ENCODE measurements around the gene NFIB. TPM values are rescaled to one million over a fixed set of nuclear protein-coding genes. Genes with fewer than 3 reads are reported as not detected.

Gene NFIB
- total and polyA plus RNA-seq, 2 of the 4 experiments (the other 2 are of a cell fraction) = 1.4 to 2.0 TPM

DNA sequence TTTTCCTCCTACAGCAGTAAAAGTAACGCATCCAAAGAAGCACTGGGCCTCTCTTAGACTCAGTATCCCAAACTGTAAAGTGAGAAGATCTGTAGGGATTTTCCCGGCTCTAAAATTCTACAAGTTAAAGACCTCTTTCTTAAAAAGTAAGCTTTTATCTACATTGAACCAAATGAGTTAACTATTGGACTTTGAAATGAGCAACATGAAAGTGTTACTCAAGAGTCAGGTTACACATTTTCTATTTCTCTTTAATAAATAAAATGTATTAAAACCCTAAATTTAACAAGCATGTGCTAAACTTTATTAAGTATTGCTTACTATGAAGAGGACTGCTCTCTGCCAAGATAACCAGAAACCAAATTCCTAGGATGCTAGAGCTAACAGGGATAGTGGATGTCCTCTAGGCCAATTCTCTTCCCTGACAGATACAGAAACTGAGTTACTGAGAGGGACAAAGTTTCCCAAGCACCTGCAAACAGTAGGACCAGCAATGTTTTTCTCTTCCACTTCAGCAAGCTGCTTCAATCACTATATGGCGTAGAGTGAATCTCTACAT lies 21.7 kb downstream of the NFIB start:
- no peak for DNase-seq
- no peak overlapping the region for H3K9ac ChIP-seq (ENCODE audit: low read depth, low read length)
- no peak overlapping the region for H3K56ac ChIP-seq (ENCODE audit: extremely low read depth, insufficient read depth, low read length)
- intact Hi-C loops (cut with micrococcal nuclease) = no loop called here
- H2BK20ac ChIP-seq (ENCODE audit: low read depth, low read length) = no peak overlapping the region
- H4K5ac ChIP-seq (ENCODE audit: low read depth, low read length) = no peak overlapping the region
- no peak overlapping the region for H2AK5ac ChIP-seq (ENCODE audit: low read depth, low read length)
- no peak overlapping the region for H2BK120ac ChIP-seq (ENCODE audit: low read depth, low read length)
- no CpG with 5 or more reads among the region's 3 CpGs for WGBS, 2 experiments (ENCODE audit: extremely low coverage in 2 of 2, insufficient read length in 1 of 2)
- H3K23ac ChIP-seq (ENCODE audit: low read depth, low read length) = no peak overlapping the region
- no peaks in the 10 kb centered on the region for H3K36me3 ChIP-seq (ENCODE audit: control insufficient read depth, insufficient read depth, low read length)
- in situ Hi-C loops (cut with MboI; ENCODE audit: low sequenced_read_pairs) = no loop called here
- H3K4me3 ChIP-seq (ENCODE audit: insufficient read depth, low read depth, low read length) = no peak overlapping the region
- dilution Hi-C loops (cut with HindIII; ENCODE audit: low sequenced_read_pairs, unreplicated experiment) = no loop called here
- no peaks in the 10 kb centered on the region for H3K9me1 ChIP-seq (ENCODE audit: insufficient read depth, low read length)
- H2BK15ac ChIP-seq (ENCODE audit: low read depth, low read length) = no peak overlapping the region
- no peak overlapping the region for H3K27ac ChIP-seq (ENCODE audit: insufficient read depth, low read length)
- H3K18ac ChIP-seq (ENCODE audit: low read depth, low read length) = no peak overlapping the region
- H2AFZ ChIP-seq (replicated peaks; ENCODE audit: low read length, poor library complexity) = no peak overlapping the region
- H3K14ac ChIP-seq (replicated peaks; ENCODE audit: low read depth, low read length) = no peak overlapping the region
- H3K4me1 ChIP-seq (ENCODE audit: control insufficient read depth, insufficient read depth, low read length) = no peaks in the 10 kb centered on the region
- no peak overlapping the region for H3K4me2 ChIP-seq (ENCODE audit: low read depth, low read length)
- no TSS peak for BruUV-seq (replicated peaks)
- ATAC-seq (ENCODE audit: low read depth) = no peak
- no peaks in the 10 kb centered on the region for H3K9me3 ChIP-seq (ENCODE audit: control insufficient read depth, insufficient read depth, low read length)
- no peak overlapping the region for H4K8ac ChIP-seq (ENCODE audit: low read depth in 2 of 2, low read length in 2 of 2)
- no peaks in the 10 kb centered on the region for H3K79me1 ChIP-seq (ENCODE audit: low read depth in 1 of 2, low read length in 2 of 2)
- CTCF ChIA-PET = interaction anchor here (0.5 to 1.3 kb wide), 2 partner anchors 9 to 97 kb away, joined by 4 to 5 read pairs; no protein-coding TSS in a partner anchor
- no peak overlapping the region for H4K91ac ChIP-seq (ENCODE audit: insufficient read depth, low read depth, low read length)
- no peak overlapping the region for H2AK9ac ChIP-seq (replicated peaks; ENCODE audit: low read depth, low read length, poor library complexity)
- TF ChIP-seq NFE2L2 (IDR thresholded peaks at IDR 0.05; ENCODE audit: low read depth, low read length) = no peak
- no peak for TF ChIP-seq POLR2A (IDR thresholded peaks at IDR 0.05; ENCODE audit: low read depth, low read length)
- no peak for TF ChIP-seq MAFK (IDR thresholded peaks at IDR 0.05; ENCODE audit: low read depth, low read length)
- TF ChIP-seq CHD1 (IDR thresholded peaks at IDR 0.05; ENCODE audit: low read depth, low read length) = no peak
- TF ChIP-seq RCOR1 (IDR thresholded peaks at IDR 0.05; ENCODE audit: insufficient replicate concordance, low read length) = no peak
- TF ChIP-seq, protein P1, sequence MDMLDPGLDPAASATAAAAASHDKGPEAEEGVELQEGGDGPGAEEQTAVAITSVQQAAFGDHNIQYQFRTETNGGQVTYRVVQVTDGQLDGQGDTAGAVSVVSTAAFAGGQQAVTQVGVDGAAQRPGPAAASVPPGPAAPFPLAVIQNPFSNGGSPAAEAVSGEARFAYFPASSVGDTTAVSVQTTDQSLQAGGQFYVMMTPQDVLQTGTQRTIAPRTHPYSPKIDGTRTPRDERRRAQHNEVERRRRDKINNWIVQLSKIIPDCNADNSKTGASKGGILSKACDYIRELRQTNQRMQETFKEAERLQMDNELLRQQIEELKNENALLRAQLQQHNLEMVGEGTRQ (IDR thresholded peaks at IDR 0.05; ENCODE audit: low read depth, low read length) = no peak
- no peak for TF ChIP-seq ELK1 (IDR thresholded peaks at IDR 0.05; ENCODE audit: borderline replicate concordance, low read depth, low read length)
- no peak for TF ChIP-seq SMC3 (IDR thresholded peaks at IDR 0.05; ENCODE audit: low read depth, low read length)
- no peak for TF ChIP-seq MXI1 (IDR thresholded peaks at IDR 0.05; ENCODE audit: borderline replicate concordance, low read depth, low read length)
- no peak for TF ChIP-seq CEBPB (IDR thresholded peaks at IDR 0.05; ENCODE audit: low read depth, low read length)
- no peak for TF ChIP-seq RAD21 (IDR thresholded peaks at IDR 0.05; ENCODE audit: low read length)
- no peak for TF ChIP-seq BHLHE40 (IDR thresholded peaks at IDR 0.05; ENCODE audit: low read depth, low read length)
- no peak for TF ChIP-seq MAZ (IDR thresholded peaks at IDR 0.05; ENCODE audit: borderline replicate concordance, low read depth, low read length)
- TF ChIP-seq, protein P2, sequence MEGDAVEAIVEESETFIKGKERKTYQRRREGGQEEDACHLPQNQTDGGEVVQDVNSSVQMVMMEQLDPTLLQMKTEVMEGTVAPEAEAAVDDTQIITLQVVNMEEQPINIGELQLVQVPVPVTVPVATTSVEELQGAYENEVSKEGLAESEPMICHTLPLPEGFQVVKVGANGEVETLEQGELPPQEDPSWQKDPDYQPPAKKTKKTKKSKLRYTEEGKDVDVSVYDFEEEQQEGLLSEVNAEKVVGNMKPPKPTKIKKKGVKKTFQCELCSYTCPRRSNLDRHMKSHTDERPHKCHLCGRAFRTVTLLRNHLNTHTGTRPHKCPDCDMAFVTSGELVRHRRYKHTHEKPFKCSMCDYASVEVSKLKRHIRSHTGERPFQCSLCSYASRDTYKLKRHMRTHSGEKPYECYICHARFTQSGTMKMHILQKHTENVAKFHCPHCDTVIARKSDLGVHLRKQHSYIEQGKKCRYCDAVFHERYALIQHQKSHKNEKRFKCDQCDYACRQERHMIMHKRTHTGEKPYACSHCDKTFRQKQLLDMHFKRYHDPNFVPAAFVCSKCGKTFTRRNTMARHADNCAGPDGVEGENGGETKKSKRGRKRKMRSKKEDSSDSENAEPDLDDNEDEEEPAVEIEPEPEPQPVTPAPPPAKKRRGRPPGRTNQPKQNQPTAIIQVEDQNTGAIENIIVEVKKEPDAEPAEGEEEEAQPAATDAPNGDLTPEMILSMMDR (conservative IDR thresholded peaks at IDR 0.05; ENCODE audit: low read depth, low read length) = no peak
- H2BK5ac ChIP-seq (ENCODE audit: low read depth, low read length, poor library complexity, severe bottlenecking) = no peak overlapping the region
- H3K4ac ChIP-seq (ENCODE audit: low read depth, low read length) = no peak overlapping the region
- no peaks in the 10 kb centered on the region for H4K20me1 ChIP-seq (ENCODE audit: insufficient read depth, low read length)
- peaks cover 4% of the 10 kb centered on the region for H3K27me3 ChIP-seq (ENCODE audit: control insufficient read depth, insufficient read depth, low read length)
- POLR2A ChIA-PET (ENCODE audit: unreplicated experiment) = no interaction called here
